Testis (tissue), 3 donors: ENCODE results near the gene GSTM4. TPM values are rescaled to one million over a fixed set of nuclear protein-coding genes. Genes with fewer than 3 reads are reported as not detected.

ENCODE experiments used
- DNase-seq: peaks from one replicate; pipeline ENCODE4 v3.0.0-alpha.2; 2019
- H3K27ac ChIP-seq, 2 donors: fragments of 200-600 bp; sonication (generic); one replicate each; pipeline ENCODE4 v1.5.1; 2019
- H3K27me3 ChIP-seq: fragments of 200-600 bp; sonication (generic); one replicate; pipeline ENCODE4 v1.5.1; 2019
- H3K36me3 ChIP-seq: fragments of 200-600 bp; sonication (generic); one replicate; pipeline ENCODE4 v1.5.1; 2017; ENCODE audit warnings: low read depth; ENCODE audit errors: missing control alignments
- H3K4me1 ChIP-seq: fragments of 200-600 bp; sonication (generic); one replicate; pipeline ENCODE4 v1.5.1; 2019
- H3K4me3 ChIP-seq, 2 donors: fragments of 200-600 bp; sonication (generic); one replicate each; pipeline ENCODE4 v1.5.1; 2017 to 2019
- H3K9me3 ChIP-seq: fragments of 200-600 bp; sonication (generic); one replicate; pipeline ENCODE4 v1.5.1; 2017
- POLR2A ChIP-seq: fragments of 450-650 bp; IDR thresholded peaks from one replicate; pipeline ENCODE4 v1.6.1; 2017; ENCODE audit warnings: antibody characterized with exemption, mild to moderate bottlenecking, moderate library complexity
- WGBS, 2 donors: methylation state at CpG; one replicate each; pipeline ENCODE4 v1.1.5; 2018; 5-methylcytosine and 5-hydroxymethylcytosine counted together
- intact Hi-C: fragments of 100-400 bp; cut with DNase I; formaldehyde crosslinking; loops from one replicate; pipeline ENCODE4 v1.15.1; 2023; ENCODE audit warnings: low total_unique reads
- polyA plus RNA-seq: library from polyadenylated mRNA; stranded (reverse); fragments of 350-450 nt; fragmentation: Illumina TruSeq; extraction: RNeasy Lipid Tissue Mini Kit (QIAGEN cat#74804); gene quantifications from one replicate; pipeline ENCODE4 v1.2.3, GENCODE V29; 2014; ENCODE audit warnings: low read depth, low replicate concordance; ENCODE audit not compliant: insufficient read depth
- total RNA-seq, 2 donors: library from RNA; depleted of rRNA; stranded (reverse); fragments of >200 nt; gene quantifications; one replicate each; pipeline ENCODE4 v1.2.3, GENCODE V29; 2016
- TF ChIP-seq, protein P1 (sequence below), 3 experiments: fragments of 450-650 bp in 2 of 3; fragments of 200-600 bp in 1 of 3; sonication (generic) in 1 of 3; IDR thresholded peaks; one replicate each; pipeline ENCODE4 v1.5.1; 2016 to 2019; ENCODE audit warnings: antibody characterized with exemption in 3 of 3, mild to moderate bottlenecking in 2 of 3, moderate library complexity in 1 of 3

GSTM4 gene
- total and polyA plus RNA-seq, 3 donors from 2014 or later, result 42.0 to 61.8 (median 58.6) TPM

DNA sequence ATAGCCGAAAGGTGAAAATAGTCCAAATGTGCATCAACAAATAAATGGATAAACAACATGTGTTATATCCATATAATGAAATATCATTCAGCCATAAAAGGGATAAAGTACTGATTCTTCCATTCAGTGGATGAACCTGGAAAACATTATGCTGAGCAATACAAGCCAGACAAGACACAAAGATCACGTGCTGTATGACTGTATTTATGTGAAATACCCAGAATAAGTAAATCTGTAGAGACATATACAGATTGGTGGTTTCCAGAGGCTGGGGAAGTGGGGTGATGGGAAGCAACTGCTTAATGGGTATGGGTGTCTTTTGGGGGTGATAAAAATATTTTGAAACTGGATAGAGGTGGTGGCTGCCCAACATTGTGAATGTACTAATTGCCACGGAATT lies 13.3 kb upstream of the GSTM4 start:
- no peak overlapping the region for H3K27ac ChIP-seq
- no peak overlapping the region for H3K4me3 ChIP-seq
- H3K36me3 ChIP-seq, result no peaks in the 10 kb centered on the region
- no peaks in the 10 kb centered on the region for H3K9me3 ChIP-seq
- TF ChIP-seq, protein P1, sequence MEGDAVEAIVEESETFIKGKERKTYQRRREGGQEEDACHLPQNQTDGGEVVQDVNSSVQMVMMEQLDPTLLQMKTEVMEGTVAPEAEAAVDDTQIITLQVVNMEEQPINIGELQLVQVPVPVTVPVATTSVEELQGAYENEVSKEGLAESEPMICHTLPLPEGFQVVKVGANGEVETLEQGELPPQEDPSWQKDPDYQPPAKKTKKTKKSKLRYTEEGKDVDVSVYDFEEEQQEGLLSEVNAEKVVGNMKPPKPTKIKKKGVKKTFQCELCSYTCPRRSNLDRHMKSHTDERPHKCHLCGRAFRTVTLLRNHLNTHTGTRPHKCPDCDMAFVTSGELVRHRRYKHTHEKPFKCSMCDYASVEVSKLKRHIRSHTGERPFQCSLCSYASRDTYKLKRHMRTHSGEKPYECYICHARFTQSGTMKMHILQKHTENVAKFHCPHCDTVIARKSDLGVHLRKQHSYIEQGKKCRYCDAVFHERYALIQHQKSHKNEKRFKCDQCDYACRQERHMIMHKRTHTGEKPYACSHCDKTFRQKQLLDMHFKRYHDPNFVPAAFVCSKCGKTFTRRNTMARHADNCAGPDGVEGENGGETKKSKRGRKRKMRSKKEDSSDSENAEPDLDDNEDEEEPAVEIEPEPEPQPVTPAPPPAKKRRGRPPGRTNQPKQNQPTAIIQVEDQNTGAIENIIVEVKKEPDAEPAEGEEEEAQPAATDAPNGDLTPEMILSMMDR (IDR thresholded peaks at IDR 0.05), result no peak
- TF ChIP-seq POLR2A, result no peak
- DNase-seq, result no peak
- 77 to 79% methylated on average over 3 of the region's 3 CpGs for WGBS, 2 donors
- intact Hi-C loops, result loop anchor here (5.0 kb wide), 1 partner anchor 130 kb away; no protein-coding TSS in a partner anchor
- no peaks in the 10 kb centered on the region for H3K27me3 ChIP-seq
- H3K4me1 ChIP-seq, result peaks cover 7% of the 10 kb centered on the region

DNA sequence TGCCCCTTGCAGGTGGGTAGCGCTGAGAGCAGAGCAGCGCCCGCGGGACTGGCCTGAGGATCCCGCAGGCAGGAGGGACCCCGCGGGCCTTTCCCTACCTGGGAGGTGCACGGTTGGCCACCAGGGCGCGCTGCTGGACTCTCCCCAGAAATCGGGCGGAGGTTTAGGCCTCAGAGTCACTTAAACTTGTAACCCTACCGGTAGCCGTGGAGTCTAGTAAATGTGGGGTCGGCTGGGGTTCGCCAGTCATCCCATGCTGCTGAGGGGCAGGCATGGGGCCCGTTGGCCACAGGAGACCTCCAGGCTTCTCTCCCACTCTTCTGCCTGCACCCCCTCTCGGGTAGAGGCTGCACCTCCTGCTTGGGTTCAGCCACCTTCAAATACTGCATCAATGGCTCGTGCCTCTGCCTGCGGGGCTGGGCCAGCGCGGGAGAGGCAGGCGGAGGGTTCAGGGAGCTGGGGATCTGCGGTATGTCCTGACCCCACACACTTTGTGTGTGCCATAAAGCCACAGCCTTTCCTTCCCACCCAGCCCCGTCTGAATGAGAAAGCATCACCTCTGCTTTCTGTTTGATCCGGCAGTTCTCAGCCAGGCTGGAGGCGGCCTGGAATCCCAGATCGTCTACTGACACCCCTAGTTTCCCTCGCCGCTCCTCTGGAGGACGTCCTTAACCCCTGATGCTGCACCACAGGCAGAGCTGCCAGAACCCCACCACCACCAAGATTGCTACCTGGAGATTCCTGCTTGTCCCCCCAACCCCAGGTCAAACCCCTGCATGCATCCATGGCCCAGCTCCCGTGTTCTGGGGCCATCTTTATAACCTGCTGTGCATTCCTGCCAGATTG lies 12.3 kb upstream of the GSTM4 start:
- Histone ChIP-seq H3K4me3 (no peak overlapping the region), H3K4me1 (peaks cover 7% of the 10 kb centered on the region), H3K36me3 (no peaks in the 10 kb centered on the region), H3K27ac (peak overlapping the region in 1 of 2 donors; percentile 28), H3K9me3 (no peaks in the 10 kb centered on the region), H3K27me3 (no peaks in the 10 kb centered on the region)
- WGBS, 2 donors, result 32 to 34% methylated on average over 21 to 32 of the region's 32 CpGs
- intact Hi-C loops, result loop anchor here (5.0 kb wide), 1 partner anchor 129 kb away; no protein-coding TSS in a partner anchor
- no peak for TF ChIP-seq POLR2A
- TF ChIP-seq, protein P1 (IDR thresholded peaks at IDR 0.05), result peak; percentile 75 to 84 (median 83)
- DNase-seq, result peak; percentile 87

DNA sequence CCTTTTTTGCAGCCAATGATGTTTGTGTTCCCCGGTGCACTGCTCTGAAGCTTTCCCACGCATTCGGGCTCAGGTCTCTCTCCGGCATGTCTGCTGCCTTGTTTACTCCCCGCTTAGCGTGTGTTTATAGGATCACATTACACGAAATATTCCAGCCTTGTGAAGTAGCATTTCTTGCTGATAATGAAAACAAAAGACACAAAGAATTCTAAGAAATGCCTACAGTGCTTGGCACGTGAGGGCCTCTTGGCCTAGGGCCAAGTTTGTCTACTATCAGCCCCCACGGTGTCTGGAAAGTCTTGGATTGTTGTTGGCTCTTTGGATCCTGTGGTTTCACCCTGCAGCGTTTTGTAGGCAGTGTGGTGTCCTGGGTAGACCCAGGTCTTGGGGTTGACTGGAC lies 11.2 kb upstream of the GSTM4 start:
- no peak for DNase-seq
- H3K36me3 ChIP-seq, result no peaks in the 10 kb centered on the region
- TF ChIP-seq, protein P1 (IDR thresholded peaks at IDR 0.05), result no peak
- no peak for TF ChIP-seq POLR2A
- H3K9me3 ChIP-seq, result no peaks in the 10 kb centered on the region
- WGBS, 2 donors, result no CpG with 5 or more reads among the region's 10 CpGs
- no peak overlapping the region for H3K4me3 ChIP-seq
- H3K4me1 ChIP-seq, result peaks cover 7% of the 10 kb centered on the region
- intact Hi-C loops, result loop anchor here (5.0 kb wide), 1 partner anchor 128 kb away; no protein-coding TSS in a partner anchor
- H3K27ac ChIP-seq, result no peak overlapping the region
- H3K27me3 ChIP-seq, result no peaks in the 10 kb centered on the region

DNA sequence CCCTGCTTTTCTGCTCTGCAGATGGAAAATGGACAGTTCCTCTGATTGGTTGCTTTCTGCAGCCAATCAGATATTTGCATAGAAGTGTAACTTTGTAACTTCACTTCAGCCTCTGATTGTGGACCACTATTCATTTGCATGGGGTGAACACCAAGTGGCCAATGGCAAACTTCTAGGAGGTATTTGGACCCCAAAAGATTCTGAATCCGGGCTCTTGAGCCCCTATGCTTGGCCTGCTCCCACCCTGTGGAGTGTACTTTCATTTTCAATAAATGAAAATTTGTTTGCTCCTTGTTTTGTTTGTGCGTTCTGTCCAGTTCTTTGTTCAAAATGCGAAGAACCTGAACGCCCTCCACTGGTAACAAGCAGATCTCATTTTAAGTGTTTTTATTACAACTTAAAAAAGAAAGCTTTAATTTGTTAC lies 6.4 kb upstream of the GSTM4 start:
- Histone ChIP-seq H3K4me3 (peak overlapping the region in 1 of 2 donors; percentile 24), H3K27me3 (no peaks in the 10 kb centered on the region), H3K4me1 (peaks cover 10% of the 10 kb centered on the region), H3K27ac (peak overlapping the region; percentile 46 to 63), H3K9me3 (no peaks in the 10 kb centered on the region), H3K36me3 (no peaks in the 10 kb centered on the region)
- no peak for TF ChIP-seq POLR2A
- TF ChIP-seq, protein P1 (IDR thresholded peaks at IDR 0.05), result peak; percentile 49 to 72 (median 50)
- intact Hi-C loops, result no loop called here
- WGBS, 2 donors, result 24 to 35% methylated on average over 4 of the region's 4 CpGs
- peak; percentile 64 for DNase-seq
